Loucy (cell line): ENCODE data around the gene LY6G6D.
A peak's percentile ranks its signal among the peaks of the same experiment; 100 is the strongest.

ENCODE experiments used
- H2AFZ ChIP-seq: fragments of 200-600 bp; sonication (generic); 2 replicates; pipeline ENCODE4 v1.6.0; 2016; ENCODE audit warnings: antibody characterized with exemption, mild to moderate bottlenecking, low read length, moderate library complexity
- H3F3A ChIP-seq: fragments of 200-600 bp; 2 replicates; pipeline ENCODE4 v1.6.0; 2016; ENCODE audit warnings: antibody characterized with exemption, low read depth, mild to moderate bottlenecking
- H3K27me3 ChIP-seq: fragments of 200-600 bp; sonication (generic); 2 replicates; pipeline ENCODE4 v1.6.1; 2014; ENCODE audit warnings: low read length, mild to moderate bottlenecking; ENCODE audit not compliant: insufficient read depth, poor library complexity, severe bottlenecking
- H3K36me3 ChIP-seq: fragments of 200-600 bp; sonication (generic); 2 replicates; pipeline ENCODE4 v1.6.1; 2016; ENCODE audit warnings: low read length; ENCODE audit not compliant: insufficient read depth
- H3K4me1 ChIP-seq: fragments of 200-600 bp; sonication (generic); 2 replicates; pipeline ENCODE4 v1.5.1; 2014; ENCODE audit warnings: low read length, mild to moderate bottlenecking; ENCODE audit not compliant: insufficient read depth, poor library complexity, severe bottlenecking
- H3K4me2 ChIP-seq: fragments of 200-600 bp; sonication (generic); 2 replicates; pipeline ENCODE4 v1.6.0; 2014; ENCODE audit warnings: antibody characterized with exemption, low read length, low read depth, mild to moderate bottlenecking; ENCODE audit not compliant: poor library complexity, severe bottlenecking
- H3K4me3 ChIP-seq: fragments of 200-600 bp; sonication (generic); 2 replicates; pipeline ENCODE4 v1.5.1; 2014; ENCODE audit warnings: low read length, mild to moderate bottlenecking, mixed read lengths; ENCODE audit not compliant: poor library complexity, severe bottlenecking
- H3K79me2 ChIP-seq: fragments of 200-600 bp; sonication (generic); 2 replicates; pipeline ENCODE4 v1.6.1; 2014; ENCODE audit warnings: low read length; ENCODE audit not compliant: insufficient read depth
- H3K9ac ChIP-seq: fragments of 200-600 bp; sonication (generic); 2 replicates; pipeline ENCODE4 v1.6.0; 2014; ENCODE audit warnings: mild to moderate bottlenecking, low read depth, low read length, moderate library complexity; ENCODE audit not compliant: poor library complexity, severe bottlenecking
- H3K9me2 ChIP-seq: fragments of 200-600 bp; sonication (generic); replicated peaks from 2 replicates; pipeline ENCODE4 v1.6.1; 2016; ENCODE audit warnings: low read depth, low read length, mixed read lengths
- H3K9me3 ChIP-seq: fragments of 200-600 bp; sonication (generic); 2 replicates; pipeline ENCODE4 v1.6.1; 2014; ENCODE audit warnings: mild to moderate bottlenecking, antibody characterized with exemption, low read length, low read depth; ENCODE audit not compliant: insufficient read depth
- H4K20me1 ChIP-seq: fragments of 200-600 bp; sonication (generic); 2 replicates; pipeline ENCODE4 v1.6.0; 2014; ENCODE audit warnings: antibody characterized with exemption, low read length, mild to moderate bottlenecking; ENCODE audit not compliant: insufficient read depth, poor library complexity, severe bottlenecking
- CTCF ChIP-seq: fragments of 200-600 bp; sonication (generic); conservative IDR thresholded peaks from 2 replicates; pipeline ENCODE4 v1.5.1; 2014; ENCODE audit warnings: mild to moderate bottlenecking, antibody characterized with exemption, low read length
- EZH2phosphoT487 ChIP-seq: fragments of 200-600 bp; IDR thresholded peaks from 2 replicates; pipeline ENCODE4 v1.6.1; 2018; ENCODE audit warnings: antibody characterized with exemption, mild to moderate bottlenecking, moderate library complexity, borderline replicate concordance

LY6G6D gene

DNA sequence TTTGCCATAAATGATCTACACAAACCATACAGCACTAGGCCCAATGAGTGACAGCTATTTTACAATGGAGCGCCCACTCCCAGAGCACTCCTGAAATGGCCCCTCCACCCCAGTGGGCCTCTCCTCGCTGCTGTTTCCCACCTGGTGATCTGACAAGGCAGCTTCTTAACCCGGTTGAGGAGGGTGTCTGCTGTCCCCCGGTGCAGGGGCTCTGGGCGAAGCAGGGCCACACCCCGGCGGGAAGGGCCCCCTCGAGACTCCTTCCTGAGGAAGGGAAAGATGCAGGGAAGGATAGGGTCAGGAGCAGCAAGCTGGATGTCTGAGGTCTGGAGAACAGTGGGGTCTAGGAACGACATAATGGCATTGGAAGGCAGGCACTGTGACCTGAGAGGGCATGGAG, 22.3 kb upstream of the LY6G6D start:
- H3K36me3 ChIP-seq: peaks cover 78% of the 10 kb centered on the region; the same call in 1 of the 2 replicates
- H2AFZ ChIP-seq: no peak overlapping the region
- no peaks in the 10 kb centered on the region for H3K9me2 ChIP-seq
- H3K27me3 ChIP-seq: no peaks in the 10 kb centered on the region
- 0 out of 2 replicates have a peak, but pooled peaks cover 5% of the 10 kb centered on the region for H3K79me2 ChIP-seq
- peaks cover 3% of the 10 kb centered on the region for H3K4me1 ChIP-seq
- no peak overlapping the region for H3K9ac ChIP-seq
- no peaks in the 10 kb centered on the region for H3F3A ChIP-seq
- no peak overlapping the region for H3K4me3 ChIP-seq
- no peaks in the 10 kb centered on the region for H4K20me1 ChIP-seq
- no peak overlapping the region for H3K4me2 ChIP-seq
- TF ChIP-seq EZH2phosphoT487 (no peak), CTCF (no peak)
- no peaks in the 10 kb centered on the region for H3K9me3 ChIP-seq

- Histone ChIP-seq H2AFZ (no peak overlapping the region), H3K4me3 (no peak overlapping the region), H3K9me2 (no peaks in the 10 kb centered on the region), H4K20me1 (no peaks in the 10 kb centered on the region), H3K9me3 (no peaks in the 10 kb centered on the region), H3K36me3 (peaks cover 71% of the 10 kb centered on the region; the same call in 1 of the 2 replicates), H3K4me1 (peaks cover 7% of the 10 kb centered on the region), H3K79me2 (0 out of 2 replicates have a peak, but pooled peaks cover 8% of the 10 kb centered on the region), H3F3A (no peaks in the 10 kb centered on the region), H3K9ac (no peak overlapping the region), H3K27me3 (no peaks in the 10 kb centered on the region), H3K4me2 (no peak overlapping the region)
- TF ChIP-seq EZH2phosphoT487: no peak
- TF ChIP-seq CTCF: no peak
Measured at GRCh38 chr6:31693535-31693934, 21.6 kb upstream of the LY6G6D start.

GRCh38 chr6:31697555-31697954, 17.6 kb upstream of the LY6G6D start:
- H3K36me3 ChIP-seq: peaks cover 33% of the 10 kb centered on the region; the same call in 1 of the 2 replicates
- TF ChIP-seq CTCF (no peak), EZH2phosphoT487 (no peak)
- no peaks in the 10 kb centered on the region for H3K27me3 ChIP-seq
- H3K9me2 ChIP-seq: no peaks in the 10 kb centered on the region
- H3K4me2 ChIP-seq: peak overlapping the region; percentile 10
- H3K4me1 ChIP-seq: peaks cover 24% of the 10 kb centered on the region
- no peak overlapping the region for H2AFZ ChIP-seq
- H4K20me1 ChIP-seq: peaks cover 15% of the 10 kb centered on the region
- no peaks in the 10 kb centered on the region for H3F3A ChIP-seq
- H3K9ac ChIP-seq: peak overlapping the region; percentile 29
- no peaks in the 10 kb centered on the region for H3K9me3 ChIP-seq
- H3K79me2 ChIP-seq: peaks cover 44% of the 10 kb centered on the region
- no peak overlapping the region for H3K4me3 ChIP-seq
